ENCODE data around the gene UGT2B10.

Gene UGT2B10

GRCh38 chr4:68871809-68872642 is 56.2 kb downstream of the UGT2B10 start:
- DNase-seq: peak; percentile 59

- DNase-seq: peak; percentile 8
Measured at GRCh38 chr4:68872643-68873502, 57.1 kb downstream of the UGT2B10 start.

GRCh38 chr4:68874507-68874906 is 58.7 kb downstream of the UGT2B10 start:
- no peak for DNase-seq

GRCh38 chr4:68877555-68877954 is 61.8 kb downstream of the UGT2B10 start:
- no peak for DNase-seq

- no peak for DNase-seq
Measured at GRCh38 chr4:68878048-68878447, 62.3 kb downstream of the UGT2B10 start.

All from DMS53 (cell line).